Left hindlimb (tissue), 1 donor: Measurements from ENCODE around the gene MTCL1.

Experiments
- DNase-seq: peaks from one replicate; pipeline ENCODE4 v3.0.0-alpha.2; 2018

MTCL1 gene

DNA sequence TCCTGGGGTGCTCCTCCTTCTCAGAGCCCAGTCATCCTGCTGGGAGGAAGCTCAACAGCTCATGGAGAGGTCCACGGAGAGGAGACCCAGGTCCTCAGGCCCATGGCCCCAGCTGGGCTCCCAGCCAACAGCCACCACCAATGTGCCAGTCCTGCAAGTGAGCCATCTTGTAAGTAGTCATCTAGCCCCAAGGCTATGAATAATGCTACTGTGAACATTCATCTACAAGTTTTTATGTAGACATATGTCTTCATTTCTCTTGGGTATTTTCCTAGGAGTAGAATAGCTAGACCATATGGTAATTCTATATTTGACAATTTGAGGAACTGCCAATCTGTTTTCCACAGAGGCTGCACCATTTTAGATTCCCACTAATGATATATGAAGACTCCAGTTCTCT lies 166.1 kb downstream of the MTCL1 start:
- DNase-seq, result no peak

DNA sequence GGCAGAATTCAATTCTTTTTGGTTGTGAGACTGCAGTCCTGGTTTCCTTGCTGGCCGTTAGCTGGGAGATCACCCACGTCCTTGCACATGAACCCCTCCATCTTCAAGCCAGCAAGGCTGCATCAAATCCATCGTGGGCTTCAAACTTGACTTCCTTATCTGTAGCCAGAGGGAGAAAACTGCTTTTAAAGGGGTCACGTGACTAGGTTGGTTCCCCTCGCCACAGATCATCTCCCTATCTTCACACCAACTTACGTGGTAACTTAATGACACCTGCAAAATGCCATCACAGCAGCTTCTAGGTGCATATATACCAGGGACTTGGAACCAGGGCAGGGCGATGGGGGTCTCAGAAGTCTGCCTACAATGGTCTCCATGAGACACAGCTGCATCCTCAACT lies 169.5 kb downstream of the MTCL1 start:
- no peak for DNase-seq

DNA sequence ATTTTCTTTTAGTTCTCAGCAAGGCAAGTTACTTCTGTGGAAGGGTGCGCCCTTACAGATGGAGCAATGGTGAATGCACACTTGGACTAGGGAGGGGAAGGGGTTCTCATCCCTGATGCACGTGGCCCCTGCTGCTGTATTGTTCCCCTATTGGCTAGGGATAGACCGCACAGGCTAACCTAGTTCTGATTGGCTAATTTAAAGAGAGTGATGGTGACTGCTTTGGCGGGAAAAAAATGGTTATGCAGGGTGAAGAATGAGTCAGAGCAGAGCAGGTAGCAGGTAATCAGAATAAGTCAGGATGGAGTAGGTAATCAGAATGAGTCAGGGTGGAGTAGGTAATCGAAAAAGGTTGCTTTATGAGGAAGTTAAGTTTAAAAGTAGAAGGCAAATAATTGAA lies 171.5 kb downstream of the MTCL1 start:
- no peak for DNase-seq

GRCh38 chr18:8881103-8881502 lies 175.7 kb downstream of the MTCL1 start:
- no peak for DNase-seq
